Measurements from ENCODE around the gene MED13.

DNA sequence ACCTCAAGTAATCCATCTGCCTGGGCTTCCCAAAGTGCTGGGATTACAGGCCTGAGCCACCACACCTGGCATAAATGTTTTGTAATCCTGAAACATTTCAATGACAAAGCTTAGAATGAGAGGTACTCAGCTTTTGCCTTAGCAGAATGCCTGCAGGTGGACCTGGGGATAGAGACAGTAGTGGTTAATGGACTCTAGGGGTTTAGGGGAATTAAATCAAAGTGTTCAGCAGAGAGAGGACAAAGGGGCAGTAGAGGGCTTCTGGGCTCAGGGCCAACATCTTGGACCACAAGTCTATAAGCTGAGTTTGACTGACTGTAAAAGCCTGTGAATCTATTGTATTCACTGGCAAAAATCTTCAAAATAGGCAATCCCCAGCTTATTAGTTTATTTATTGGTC, 36.0 kb upstream of the MED13 start:
- no peak for TF ChIP-seq CTCF (IDR thresholded peaks at IDR 0.05)
- no peak for TF ChIP-seq POLR2A (IDR thresholded peaks at IDR 0.05)
- no peak for TF ChIP-seq EP300 (IDR thresholded peaks at IDR 0.05)

All from stomach (tissue), 4 donors.